Measurements from ENCODE around the gene LTC4S. TPM values are rescaled to one million over a fixed set of nuclear protein-coding genes. Genes with fewer than 3 reads are reported as not detected.

The LTC4S gene
- total and polyA plus RNA-seq, 9 of the 15 experiments (the other 6 are each of a cell fraction or from before 2014, with no cell fraction given): 0.17 to 0.77 (median 0.75) TPM; not detected in 6

DNA sequence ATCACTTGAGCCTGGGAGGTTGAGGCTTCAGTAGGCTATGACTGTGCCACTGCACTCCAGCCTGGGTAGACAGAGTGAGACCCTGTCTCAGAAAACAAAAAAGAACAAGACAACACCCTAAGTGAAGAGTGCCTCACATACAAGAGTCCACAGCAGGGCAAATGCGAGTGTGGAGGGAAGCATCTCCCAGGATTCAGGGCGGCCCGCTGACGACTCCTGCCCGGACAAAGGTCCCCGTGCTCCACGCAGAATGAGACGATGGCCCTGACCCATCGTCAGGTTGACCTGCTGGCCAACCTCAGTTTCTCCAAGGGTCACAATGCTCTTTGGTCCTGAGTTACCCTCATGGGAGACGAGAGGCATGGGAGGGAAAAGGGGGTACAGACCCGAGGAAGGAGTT lies 46.5 kb downstream of the LTC4S start (continued):
- TF ChIP-seq, protein P1, sequence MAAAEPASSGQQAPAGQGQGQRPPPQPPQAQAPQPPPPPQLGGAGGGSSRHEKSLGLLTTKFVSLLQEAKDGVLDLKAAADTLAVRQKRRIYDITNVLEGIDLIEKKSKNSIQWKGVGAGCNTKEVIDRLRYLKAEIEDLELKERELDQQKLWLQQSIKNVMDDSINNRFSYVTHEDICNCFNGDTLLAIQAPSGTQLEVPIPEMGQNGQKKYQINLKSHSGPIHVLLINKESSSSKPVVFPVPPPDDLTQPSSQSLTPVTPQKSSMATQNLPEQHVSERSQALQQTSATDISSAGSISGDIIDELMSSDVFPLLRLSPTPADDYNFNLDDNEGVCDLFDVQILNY (CRISPR knock-in tag; IDR thresholded peaks at IDR 0.05): no peak
- no peak for TF ChIP-seq BCL6 (CRISPR knock-in tag; IDR thresholded peaks at IDR 0.05)
- no peak for TF ChIP-seq HDAC8 (tag; IDR thresholded peaks at IDR 0.05)

DNA sequence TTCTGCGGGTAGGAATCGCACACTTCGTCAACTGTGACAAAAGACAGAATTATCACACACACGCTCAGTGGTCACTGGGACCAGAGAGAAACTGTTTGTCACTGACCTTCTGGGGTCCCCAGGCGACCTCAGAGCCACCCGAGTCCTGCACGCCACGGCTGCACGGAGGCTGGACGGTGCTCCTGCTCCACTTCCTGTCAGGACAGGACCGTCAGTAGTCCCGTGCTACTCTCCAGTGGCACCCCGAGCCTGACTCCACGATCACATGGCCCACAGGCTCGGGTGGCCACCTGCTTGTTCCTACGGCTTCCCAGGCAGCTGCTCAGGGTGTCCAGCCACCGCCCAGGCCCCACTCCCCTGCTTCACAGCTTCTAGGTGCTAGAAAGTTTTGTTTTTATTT lies 47.0 kb downstream of the LTC4S start:
- in situ Hi-C loops (cut with MboI): no loop called here
- no peak for FAIRE-seq
- H3K9ac ChIP-seq (ENCODE audit: insufficient read depth in 1 of 2, low read depth in 2 of 2, low read length in 2 of 2): no peak overlapping the region
- ChIA-PET CTCF (ENCODE audit: low intra/inter-chr PET ratio) (no interaction called here), POLR2A (interaction anchor here (1.0 kb wide), 1 partner anchor 233 kb away, joined by 3 read pairs; no protein-coding TSS in a partner anchor)
- H3K4me1 ChIP-seq (replicated peaks in 1 of 2; ENCODE audit: control insufficient read depth in 2 of 2, insufficient read depth in 2 of 2, low read length in 2 of 2): peaks cover 0 to 13% of the 10 kb centered on the region in 2 experiments; a peak in 3 of 5 replicates
- peaks cover 4% of the 10 kb centered on the region; the same call in 1 of the 2 replicates for H4K20me1 ChIP-seq (replicated peaks; ENCODE audit: control insufficient read depth, insufficient read depth, low read length)
- H3K9me3 ChIP-seq (replicated peaks; ENCODE audit: control insufficient read depth, insufficient read depth, low read depth, low read length): no peaks in the 10 kb centered on the region
- H3K9me1 ChIP-seq (ENCODE audit: control insufficient read depth, insufficient read depth, low read length): no peaks in the 10 kb centered on the region
- H3K36me3 ChIP-seq (ENCODE audit: control insufficient read depth, insufficient read depth, low read length): peaks cover 51% of the 10 kb centered on the region; the same call in 2 of the 3 replicates
- no peaks in the 10 kb centered on the region for H3K79me2 ChIP-seq (ENCODE audit: control insufficient read depth, insufficient read depth, low read length)
- H3K27ac ChIP-seq (ENCODE audit: extremely low read depth, low read depth, low read length): no peak overlapping the region
- no peaks in the 10 kb centered on the region for H3K27me3 ChIP-seq (ENCODE audit: control insufficient read depth in 2 of 2, insufficient read depth in 2 of 2, low read length in 2 of 2)
- no peak overlapping the region for H3K4me3 ChIP-seq
- WGBS (ENCODE audit: insufficient coverage, low coverage, missing lambda C conversion rate): 89% methylated on average over 17 of the region's 17 CpGs
- ATAC-seq: no peak
- H2AFZ ChIP-seq (ENCODE audit: low read depth, low read length): no peak overlapping the region
- no peak overlapping the region for H3K4me2 ChIP-seq (ENCODE audit: insufficient read depth, low read length)
- no TSS peak for BruUV-seq (replicated peaks)
- TF ChIP-seq POLR2G (IDR thresholded peaks at IDR 0.05; ENCODE audit: low read depth, low read length): peak; percentile 44; the same call in 1 of the 2 replicates
- no peak for TF ChIP-seq NFE2 (IDR thresholded peaks at IDR 0.05; ENCODE audit: low read depth)
- DNase-seq (ENCODE audit: extremely low read depth in 1 of 4, low spot score in 3 of 4): no peak
- intact Hi-C loops (cut with micrococcal nuclease): no loop called here

Measured in K562 (cell line).